HepG2 (cell line): ENCODE results near the gene MUL1. TPM values are rescaled to one million over a fixed set of nuclear protein-coding genes. Genes with fewer than 3 reads are reported as not detected.

ENCODE experiments used
- ARID4A ChIP-seq: sonication (generic); formaldehyde crosslinking; IDR thresholded peaks from 2 replicates; pipeline ENCODE4 v1.5.0; 2020; ENCODE audit warnings: mild to moderate bottlenecking, missing genetic modification reagents, borderline replicate concordance
- DNMT3B ChIP-seq: conservative IDR thresholded peaks from 2 replicates; pipeline ENCODE4 v1.6.1; 2016; ENCODE audit warnings: missing biosample characterization, control low read depth
- JUND ChIP-seq: sonication (generic); formaldehyde crosslinking; IDR thresholded peaks from 2 replicates; pipeline ENCODE4 v1.8.0; 2022; ENCODE audit warnings: mild to moderate bottlenecking, missing genetic modification reagents
- NR1H2 ChIP-seq: sonication (generic); formaldehyde crosslinking; IDR thresholded peaks from 2 replicates; pipeline ENCODE4 v1.8.1; 2022; ENCODE audit warnings: low read depth, missing genetic modification reagents, borderline replicate concordance
- ZBTB37 ChIP-seq: sonication (generic); formaldehyde crosslinking; IDR thresholded peaks from 2 replicates; pipeline ENCODE4 v1.4.0; 2020; ENCODE audit warnings: mild to moderate bottlenecking, missing genetic modification reagents
- ZFY ChIP-seq: sonication (generic); formaldehyde crosslinking; IDR thresholded peaks from 2 replicates; pipeline ENCODE4 v1.4.0; 2020; ENCODE audit warnings: missing genetic modification reagents
- ZMYM2 ChIP-seq: sonication (generic); formaldehyde crosslinking; IDR thresholded peaks from 2 replicates; pipeline ENCODE4 v1.8.0; 2022; ENCODE audit warnings: mild to moderate bottlenecking, missing genetic modification reagents
- ZNF10 ChIP-seq: sonication (generic); formaldehyde crosslinking; IDR thresholded peaks from 2 replicates; pipeline ENCODE4 v1.4.0; 2020; ENCODE audit warnings: mild to moderate bottlenecking, low read depth, missing genetic modification reagents, borderline replicate concordance
- ZNF337 ChIP-seq: sonication (generic); formaldehyde crosslinking; IDR thresholded peaks from 2 replicates; pipeline ENCODE4 v1.5.1; 2020; ENCODE audit warnings: missing genetic modification reagents, low read depth, mild to moderate bottlenecking, borderline replicate concordance
- ZNF546 ChIP-seq: sonication (generic); formaldehyde crosslinking; conservative IDR thresholded peaks from 2 replicates; pipeline ENCODE4 v1.8.1; 2023; ENCODE audit warnings: mild to moderate bottlenecking, missing genetic modification reagents
- ZNF646 ChIP-seq: sonication (generic); formaldehyde crosslinking; IDR thresholded peaks from 2 replicates; pipeline ENCODE4 v1.9.0; 2021; ENCODE audit warnings: mild to moderate bottlenecking, missing genetic modification reagents
- ZNF761 ChIP-seq: sonication (generic); formaldehyde crosslinking; conservative IDR thresholded peaks from 2 replicates; pipeline ENCODE4 v1.4.0; 2020; ENCODE audit warnings: mild to moderate bottlenecking, missing genetic modification reagents
- ZZZ3 ChIP-seq: sonication (generic); formaldehyde crosslinking; IDR thresholded peaks from 2 replicates; pipeline ENCODE4 v1.4.0; 2020; ENCODE audit warnings: missing genetic modification reagents, mild to moderate bottlenecking, borderline replicate concordance
- polyA plus RNA-seq, 8 experiments: library from polyadenylated mRNA; depleted of rRNA in 3 of 8; stranded (reverse) in 7 of 8; unstranded in 1 of 8; fragments of >200 nt; fragmentation: Illumina TruSeq in 4 of 8; extraction: Trizol in 4 of 8; gene quantifications; 2 replicates each; pipeline versions ENCODE4 v1.2.1 to v1.2.3, GENCODE V29; 2011 to 2016; ENCODE audit warnings: low read depth in 4 of 8, missing spikeins in 1 of 8, mixed read lengths in 1 of 8; ENCODE audit not compliant: insufficient read depth in 1 of 8
- total RNA-seq, 5 experiments: library from RNA; depleted of rRNA; stranded (reverse); fragments of >200 nt; fragmentation: Illumina TruSeq; extraction: Trizol; gene quantifications; 2 replicates each; pipeline ENCODE4 v1.2.3, GENCODE V29; 2016; ENCODE audit warnings: low read depth in 1 of 5
- TF ChIP-seq, protein P1 (sequence below): sonication (generic); formaldehyde crosslinking; IDR thresholded peaks from 2 replicates; pipeline ENCODE4 v1.4.0; 2020; ENCODE audit warnings: mild to moderate bottlenecking, low read depth, missing genetic modification reagents

MUL1 gene
- total and polyA plus RNA-seq, 2 of the 13 experiments (the other 11 are each of a cell fraction or from before 2014, with no cell fraction given) = 21.5 to 26.5 TPM

- TF ChIP-seq ARID4A (CRISPR knock-in tag) = peak; percentile 57
- no peak for TF ChIP-seq ZNF10 (CRISPR knock-in tag)
- TF ChIP-seq ZNF761 (CRISPR knock-in tag) = no peak
- TF ChIP-seq, protein P1, sequence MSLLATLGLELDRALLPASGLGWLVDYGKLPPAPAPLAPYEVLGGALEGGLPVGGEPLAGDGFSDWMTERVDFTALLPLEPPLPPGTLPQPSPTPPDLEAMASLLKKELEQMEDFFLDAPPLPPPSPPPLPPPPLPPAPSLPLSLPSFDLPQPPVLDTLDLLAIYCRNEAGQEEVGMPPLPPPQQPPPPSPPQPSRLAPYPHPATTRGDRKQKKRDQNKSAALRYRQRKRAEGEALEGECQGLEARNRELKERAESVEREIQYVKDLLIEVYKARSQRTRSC (CRISPR knock-in tag) = peak; percentile 78; the same call in 1 of the 2 replicates
- TF ChIP-seq ZNF337 = no peak
- TF ChIP-seq ZFY (CRISPR knock-in tag) = peak; percentile 87
- no peak for TF ChIP-seq ZNF546 (CRISPR knock-in tag)
- TF ChIP-seq ZBTB37 (CRISPR knock-in tag) = 0 out of 2 replicates have a peak, but pooled peaks have one; percentile 40
- TF ChIP-seq ZMYM2 = no peak
- TF ChIP-seq JUND (CRISPR knock-in tag) = no peak
- TF ChIP-seq ZNF646 (CRISPR knock-in tag) = no peak
- TF ChIP-seq NR1H2 = 0 out of 2 replicates have a peak, but pooled peaks have one; percentile 20
- no peak for TF ChIP-seq ZZZ3 (CRISPR knock-in tag)
- TF ChIP-seq DNMT3B (CRISPR knock-in tag) = no peak; the same call in 1 of the 2 replicates
Observed at GRCh38 chr1:20551945-20552727, 44.2 kb upstream of the MUL1 start, which contains the start of gene FAM43B (continued).
